Activated naive CD4-positive, alpha-beta T cell treated with anti-CD3 and anti-CD28 coated beads, Interleukin-2, amount 50 U/mL, for 72 hours (primary cell): ENCODE results near the gene CGNL1. TPM values are rescaled to one million over a fixed set of nuclear protein-coding genes. Genes with fewer than 3 reads are reported as not detected.

Experiments
- ATAC-seq, 2 donors: fragments of 150-1000 bp; cut with Tn5 transposase; 2 replicates each; pipeline ENCODE4 v1.10.0; 2021; ENCODE audit warnings: mild to moderate bottlenecking in 2 of 2, moderate library complexity in 2 of 2
- DNase-seq, 2 donors: peaks; one replicate each; pipeline ENCODE4 v3.0.0; 2021 to 2022; ENCODE audit warnings: low spot score in 2 of 2
- H3K27ac Mint-ChIP-seq, 2 donors: one replicate each; pipeline ENCODE4 v1.8.0; 2022; ENCODE audit warnings: mild to moderate bottlenecking in 2 of 2, mixed read lengths in 2 of 2
- H3K36me3 Mint-ChIP-seq, 2 donors: one replicate each; pipeline ENCODE4 v1.8.0; 2022; ENCODE audit warnings: mixed read lengths in 2 of 2
- H3K9me3 Mint-ChIP-seq, 2 donors: one replicate each; pipeline ENCODE4 v1.8.0; 2022; ENCODE audit warnings: mixed read lengths in 2 of 2
- total RNA-seq, 2 donors: library from RNA; stranded (reverse); gene quantifications; one replicate each; pipeline ENCODE4 v1.2.3, GENCODE V29; 2022

The CGNL1 gene
- total RNA-seq, 2 donors from 2014 or later, result not detected

GRCh38 chr15:57373251-57373881 is 2.9 kb upstream of the CGNL1 start:
- no peaks in the 10 kb centered on the region for H3K9me3 Mint-ChIP-seq
- DNase-seq, result no peak

GRCh38 chr15:57373882-57374276 is 2.4 kb upstream of the CGNL1 start:
- H3K36me3 Mint-ChIP-seq, result peaks cover 0 to 21% of the 10 kb centered on the region in 2 donors
- ATAC-seq (no peak), DNase-seq (no peak)
- no peaks in the 10 kb centered on the region for H3K9me3 Mint-ChIP-seq
- no peak overlapping the region for H3K27ac Mint-ChIP-seq

More at GRCh38 chr15:57373251-57373881, 2.9 kb upstream of the CGNL1 start:
- Mint-ChIP-seq H3K27ac (no peak overlapping the region), H3K36me3 (peaks cover 0 to 21% of the 10 kb centered on the region in 2 donors)
- ATAC-seq, result no peak

GRCh38 chr15:57376696-57377477 is 582 bp downstream of the CGNL1 start:
- peak in 1 of 2 donors; percentile 28 for ATAC-seq

GRCh38 chr15:57377478-57377847 is 1.2 kb downstream of the CGNL1 start:
- Mint-ChIP-seq H3K9me3 (no peaks in the 10 kb centered on the region), H3K36me3 (peaks cover 0 to 21% of the 10 kb centered on the region in 2 donors), H3K27ac (no peak overlapping the region)
- DNase-seq (no peak), ATAC-seq (no peak)

More at GRCh38 chr15:57376696-57377477, 582 bp downstream of the CGNL1 start:
- no peak overlapping the region for H3K27ac Mint-ChIP-seq
- H3K36me3 Mint-ChIP-seq, result peaks cover 0 to 21% of the 10 kb centered on the region in 2 donors
- no peaks in the 10 kb centered on the region for H3K9me3 Mint-ChIP-seq
- DNase-seq, result no peak

GRCh38 chr15:57379487-57379886 is 3.2 kb downstream of the CGNL1 start:
- H3K27ac Mint-ChIP-seq, result no peak overlapping the region
- peaks cover 0 to 21% of the 10 kb centered on the region in 2 donors for H3K36me3 Mint-ChIP-seq
- ATAC-seq (no peak), DNase-seq (no peak)
- no peaks in the 10 kb centered on the region for H3K9me3 Mint-ChIP-seq

GRCh38 chr15:57380854-57381253 is 4.5 kb downstream of the CGNL1 start:
- no peak for ATAC-seq
- DNase-seq, result no peak
- H3K27ac Mint-ChIP-seq, result no peak overlapping the region
- peaks cover 0 to 12% of the 10 kb centered on the region in 2 donors for H3K36me3 Mint-ChIP-seq
- no peaks in the 10 kb centered on the region for H3K9me3 Mint-ChIP-seq

GRCh38 chr15:57382215-57382614 is 5.9 kb downstream of the CGNL1 start:
- Mint-ChIP-seq H3K27ac (no peak overlapping the region), H3K36me3 (peaks cover 0 to 5% of the 10 kb centered on the region in 2 donors), H3K9me3 (no peaks in the 10 kb centered on the region)
- ATAC-seq (no peak), DNase-seq (no peak)

GRCh38 chr15:57382969-57383368 is 6.7 kb downstream of the CGNL1 start:
- DNase-seq, result no peak
- Mint-ChIP-seq H3K36me3 (no peaks in the 10 kb centered on the region), H3K27ac (no peak overlapping the region), H3K9me3 (no peaks in the 10 kb centered on the region)
- no peak for ATAC-seq

GRCh38 chr15:57384024-57384423 is 7.7 kb downstream of the CGNL1 start:
- Mint-ChIP-seq H3K36me3 (no peaks in the 10 kb centered on the region), H3K9me3 (no peaks in the 10 kb centered on the region)
- no peak for DNase-seq

GRCh38 chr15:57384816-57385215 is 8.5 kb downstream of the CGNL1 start:
- ATAC-seq (no peak), DNase-seq (no peak)
- Mint-ChIP-seq H3K36me3 (no peaks in the 10 kb centered on the region), H3K9me3 (no peaks in the 10 kb centered on the region), H3K27ac (no peak overlapping the region)

More at GRCh38 chr15:57384024-57384423, 7.7 kb downstream of the CGNL1 start:
- no peak for ATAC-seq
- H3K27ac Mint-ChIP-seq, result no peak overlapping the region

GRCh38 chr15:57385923-57386390 is 9.7 kb downstream of the CGNL1 start:
- no peaks in the 10 kb centered on the region for H3K9me3 Mint-ChIP-seq
- DNase-seq (no peak), ATAC-seq (no peak)
- H3K36me3 Mint-ChIP-seq, result peaks cover 0 to 4% of the 10 kb centered on the region in 2 donors
- H3K27ac Mint-ChIP-seq, result no peak overlapping the region

- H3K9me3 Mint-ChIP-seq, result no peaks in the 10 kb centered on the region
- ATAC-seq (no peak), DNase-seq (no peak)
- peaks cover 0 to 4% of the 10 kb centered on the region in 2 donors for H3K36me3 Mint-ChIP-seq
- H3K27ac Mint-ChIP-seq, result no peak overlapping the region
Observed at GRCh38 chr15:57386976-57387375, 10.7 kb downstream of the CGNL1 start.

GRCh38 chr15:57387564-57388076 is 11.3 kb downstream of the CGNL1 start:
- Mint-ChIP-seq H3K9me3 (no peaks in the 10 kb centered on the region), H3K27ac (no peak overlapping the region), H3K36me3 (peaks cover 0 to 4% of the 10 kb centered on the region in 2 donors)
- ATAC-seq (no peak), DNase-seq (no peak)

- DNase-seq (no peak), ATAC-seq (no peak)
- peaks cover 0 to 4% of the 10 kb centered on the region in 2 donors for H3K36me3 Mint-ChIP-seq
- H3K9me3 Mint-ChIP-seq, result no peaks in the 10 kb centered on the region
- H3K27ac Mint-ChIP-seq, result no peak overlapping the region
Observed at GRCh38 chr15:57388464-57388863, 12.2 kb downstream of the CGNL1 start.

- H3K9me3 Mint-ChIP-seq, result no peaks in the 10 kb centered on the region
- ATAC-seq, result no peak
- H3K27ac Mint-ChIP-seq, result peak overlapping the region in 1 of 2 donors; percentile 62
- peaks cover 0 to 4% of the 10 kb centered on the region in 2 donors for H3K36me3 Mint-ChIP-seq
- DNase-seq, result no peak
Observed at GRCh38 chr15:57389991-57390390, 13.7 kb downstream of the CGNL1 start.

GRCh38 chr15:57390583-57390982 is 14.3 kb downstream of the CGNL1 start:
- H3K27ac Mint-ChIP-seq, result no peak overlapping the region
- peaks cover 0 to 4% of the 10 kb centered on the region in 2 donors for H3K36me3 Mint-ChIP-seq
- no peaks in the 10 kb centered on the region for H3K9me3 Mint-ChIP-seq
- DNase-seq (no peak), ATAC-seq (no peak)

GRCh38 chr15:57391537-57391936 is 15.2 kb downstream of the CGNL1 start:
- H3K9me3 Mint-ChIP-seq, result no peaks in the 10 kb centered on the region
- ATAC-seq (no peak), DNase-seq (no peak)
- no peak overlapping the region for H3K27ac Mint-ChIP-seq
- H3K36me3 Mint-ChIP-seq, result peaks cover 0 to 4% of the 10 kb centered on the region in 2 donors
